GM10266 (cell line): ENCODE data around the gene DDX42.
A peak's percentile ranks its signal among the peaks of the same experiment; 100 is the strongest.

Experiments used
- DNase-seq: peaks from one replicate; pipeline ENCODE4 v3.0.0; 2012; ENCODE audit errors: extremely low spot score
- TF ChIP-seq, protein P1 (sequence below): IDR thresholded peaks from 2 replicates; pipeline ENCODE4 v1.5.1; 2012; ENCODE audit warnings: mild to moderate bottlenecking, low read depth; ENCODE audit not compliant: control insufficient read depth, insufficient read depth; ENCODE audit errors: missing control alignments

Gene DDX42

DNA sequence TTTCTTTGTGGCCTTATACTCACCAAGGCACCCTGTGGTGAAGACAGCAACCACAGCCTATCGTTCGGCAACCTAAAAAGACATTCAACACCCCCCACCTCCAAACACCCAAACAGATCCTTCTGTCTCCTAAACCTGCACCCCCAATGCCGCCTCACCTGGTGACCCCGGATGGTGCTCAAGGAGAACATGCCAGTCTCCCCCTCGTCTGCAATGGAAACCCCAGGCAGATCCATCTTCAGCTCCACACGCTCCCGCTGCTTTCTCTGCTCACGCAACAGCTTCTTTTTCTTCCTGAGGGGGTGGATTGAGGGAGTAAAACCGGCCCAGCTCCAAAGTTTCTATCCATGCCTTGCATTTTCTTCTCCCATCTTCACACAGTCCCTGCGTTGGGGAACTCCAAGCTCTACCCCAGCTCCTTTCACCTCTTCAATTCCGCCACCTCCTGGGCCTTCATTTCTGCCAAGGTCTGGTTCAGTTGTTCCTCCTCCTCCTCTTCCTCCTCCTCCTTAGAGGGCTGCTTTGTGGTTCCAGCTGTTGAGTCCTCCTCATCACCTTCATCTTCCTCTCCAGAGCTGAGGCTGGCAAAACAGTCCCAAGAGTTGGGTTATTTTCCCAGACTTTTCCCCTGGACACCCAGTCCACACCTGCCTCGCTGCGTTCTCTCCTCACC lies 49.8 kb downstream of the DDX42 start:
- TF ChIP-seq, protein P1, sequence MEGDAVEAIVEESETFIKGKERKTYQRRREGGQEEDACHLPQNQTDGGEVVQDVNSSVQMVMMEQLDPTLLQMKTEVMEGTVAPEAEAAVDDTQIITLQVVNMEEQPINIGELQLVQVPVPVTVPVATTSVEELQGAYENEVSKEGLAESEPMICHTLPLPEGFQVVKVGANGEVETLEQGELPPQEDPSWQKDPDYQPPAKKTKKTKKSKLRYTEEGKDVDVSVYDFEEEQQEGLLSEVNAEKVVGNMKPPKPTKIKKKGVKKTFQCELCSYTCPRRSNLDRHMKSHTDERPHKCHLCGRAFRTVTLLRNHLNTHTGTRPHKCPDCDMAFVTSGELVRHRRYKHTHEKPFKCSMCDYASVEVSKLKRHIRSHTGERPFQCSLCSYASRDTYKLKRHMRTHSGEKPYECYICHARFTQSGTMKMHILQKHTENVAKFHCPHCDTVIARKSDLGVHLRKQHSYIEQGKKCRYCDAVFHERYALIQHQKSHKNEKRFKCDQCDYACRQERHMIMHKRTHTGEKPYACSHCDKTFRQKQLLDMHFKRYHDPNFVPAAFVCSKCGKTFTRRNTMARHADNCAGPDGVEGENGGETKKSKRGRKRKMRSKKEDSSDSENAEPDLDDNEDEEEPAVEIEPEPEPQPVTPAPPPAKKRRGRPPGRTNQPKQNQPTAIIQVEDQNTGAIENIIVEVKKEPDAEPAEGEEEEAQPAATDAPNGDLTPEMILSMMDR: no peak

DNA sequence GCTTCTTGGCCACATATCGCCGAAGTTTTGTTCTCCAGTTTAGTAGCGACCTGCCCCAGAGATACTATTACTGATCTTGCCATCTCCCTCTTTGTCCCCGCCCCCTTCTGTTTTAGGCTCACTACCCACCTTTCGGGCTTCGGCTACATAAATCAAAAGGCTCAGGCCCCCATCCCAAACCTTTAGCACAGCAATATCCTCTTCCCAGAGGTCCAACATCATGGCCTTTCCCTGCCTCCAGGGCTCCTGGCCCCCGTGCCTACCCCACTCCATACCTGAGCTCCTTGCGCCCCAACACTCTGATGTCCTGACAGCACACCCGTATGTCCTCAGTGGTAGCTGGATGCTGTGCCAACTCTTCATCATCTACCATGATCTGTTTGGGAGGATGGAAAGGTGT lies 50.4 kb downstream of the DDX42 start:
- DNase-seq: no peak
- TF ChIP-seq, protein P1: no peak

More for the DNA sequence above, 49.8 kb downstream of the DDX42 start:
- no peak for DNase-seq

DNA sequence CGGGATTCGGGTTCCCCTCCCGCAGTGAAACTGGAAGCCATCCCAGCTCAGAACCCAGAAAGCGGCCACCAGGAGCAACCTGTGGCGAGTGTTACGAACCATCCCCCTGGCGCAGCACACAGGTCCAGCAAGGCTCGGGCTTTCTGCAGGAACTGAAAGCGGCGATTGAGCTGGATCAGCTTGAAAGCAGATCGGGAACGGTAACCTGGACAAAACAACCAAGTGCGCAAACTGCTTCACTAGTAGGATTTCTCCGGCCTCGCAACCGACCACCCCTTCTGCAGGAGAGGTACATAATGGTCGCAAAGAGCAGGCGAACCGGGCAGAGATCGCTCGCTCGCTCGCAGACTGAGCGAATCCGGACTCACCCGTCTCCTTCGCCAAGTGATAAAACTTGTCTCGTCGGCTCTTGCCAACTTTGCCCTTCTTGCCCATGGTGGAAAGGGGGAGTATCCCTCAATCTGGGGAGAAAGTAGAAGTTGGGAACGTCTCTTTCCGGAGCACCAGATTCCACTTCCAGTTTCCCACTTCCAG lies 52.6 kb downstream of the DDX42 start:
- DNase-seq: no peak
- TF ChIP-seq, protein P1: no peak

DNA sequence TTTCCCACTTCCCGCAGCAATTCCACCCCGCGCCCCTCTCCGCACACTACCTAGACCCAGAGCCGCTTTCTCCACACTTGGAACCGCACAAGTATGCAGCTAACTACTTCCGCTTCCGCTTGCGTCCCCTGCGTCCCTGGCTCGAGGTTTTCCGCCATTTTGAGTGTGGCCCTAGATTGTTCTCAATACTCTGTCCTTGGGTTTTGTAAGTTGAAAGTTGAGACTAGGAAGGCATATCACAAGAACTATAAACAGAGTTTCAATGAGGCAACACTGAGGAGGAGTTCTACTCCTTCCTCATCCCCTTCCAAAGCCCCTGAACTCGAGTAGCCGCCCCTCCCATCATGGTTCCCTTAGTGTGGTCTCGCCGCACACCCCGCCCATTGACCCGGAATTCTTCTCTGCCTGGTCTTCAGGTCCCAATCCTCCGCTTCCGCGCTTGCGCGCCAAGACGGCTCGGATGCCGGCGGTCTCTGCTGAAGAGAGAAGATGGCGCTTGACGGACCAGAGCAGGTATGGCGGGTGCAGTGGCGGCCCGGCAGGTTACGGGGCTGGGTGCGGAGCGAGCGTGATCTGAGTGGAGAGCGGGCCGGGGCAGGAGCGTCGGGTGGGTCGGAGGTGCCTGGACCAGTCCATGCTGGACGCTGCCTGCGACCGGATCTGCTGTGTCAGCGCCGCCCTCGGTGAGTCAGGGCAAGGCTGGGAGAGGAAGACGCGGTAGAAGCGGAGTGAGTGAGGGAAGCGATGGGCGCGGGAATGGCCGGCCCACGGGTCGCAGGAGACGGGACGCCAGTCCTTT lies 53.2 kb downstream of the DDX42 start, which contains the start of the genes FTSJ3 and PSMC5:
Gene FTSJ3 (minus strand): TSS at position 662 of the 799 bp plus-strand sequence. CDS start 761 bp downstream, outside the sequence.
Gene PSMC5 (plus strand): TSS at position 430 of the 799 bp plus-strand sequence. CDS start 60 bp downstream, at position 490.
- TF ChIP-seq, protein P1: peak; percentile 72
- DNase-seq: peak; percentile 87

DNA sequence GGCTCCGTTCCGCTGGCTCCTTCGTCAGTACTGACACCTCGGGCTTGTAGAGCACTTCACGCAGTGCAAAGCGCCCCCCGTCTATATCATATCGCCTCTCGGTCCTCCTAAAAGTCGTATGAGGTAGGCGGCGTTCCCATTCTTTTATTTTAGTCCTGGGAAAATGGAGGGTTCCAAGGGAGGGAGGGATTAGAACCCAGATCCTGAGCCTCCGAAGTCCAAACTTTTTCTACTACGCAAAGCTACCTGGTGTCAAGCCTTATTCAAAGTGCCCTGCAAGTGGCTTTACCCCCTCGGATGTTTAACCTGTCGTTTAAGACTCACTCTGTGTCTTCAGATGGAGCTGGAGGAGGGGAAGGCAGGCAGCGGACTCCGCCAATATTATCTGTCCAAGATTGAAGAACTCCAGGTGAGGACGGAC lies 53.8 kb downstream of the DDX42 start:
- TF ChIP-seq, protein P1: no peak
- DNase-seq: no peak

DNA sequence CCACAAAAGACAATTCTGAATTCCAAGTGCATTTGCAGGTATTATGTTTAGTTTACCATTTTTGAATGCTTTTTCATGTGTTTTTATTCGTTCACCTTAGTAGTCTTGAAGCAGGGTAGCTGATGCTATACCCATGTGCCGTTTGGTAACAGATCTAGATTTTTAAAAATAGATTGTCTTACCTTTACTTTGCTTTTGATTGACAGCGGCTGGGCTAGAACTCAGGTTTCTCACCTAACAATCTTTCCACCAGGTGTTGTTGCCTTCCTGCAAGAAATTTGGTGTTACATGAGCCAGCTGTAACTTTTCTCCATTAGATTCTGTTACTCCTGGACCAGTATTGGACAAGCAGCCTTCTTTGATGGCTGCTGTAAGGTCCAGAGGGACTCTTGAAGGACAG lies 55.0 kb downstream of the DDX42 start:
- no peak for DNase-seq

More for the DNA sequence above, 55.0 kb downstream of the DDX42 start:
- TF ChIP-seq, protein P1: no peak
